Measurements from ENCODE around the gene MARK2. TPM values are rescaled to one million over a fixed set of nuclear protein-coding genes. Genes with fewer than 3 reads are reported as not detected.

The MARK2 gene
- total and polyA plus RNA-seq, 2 of the 8 experiments (the other 6 are each of a cell fraction or from before 2014, with no cell fraction given), result 19.3 to 58.5 TPM

DNA sequence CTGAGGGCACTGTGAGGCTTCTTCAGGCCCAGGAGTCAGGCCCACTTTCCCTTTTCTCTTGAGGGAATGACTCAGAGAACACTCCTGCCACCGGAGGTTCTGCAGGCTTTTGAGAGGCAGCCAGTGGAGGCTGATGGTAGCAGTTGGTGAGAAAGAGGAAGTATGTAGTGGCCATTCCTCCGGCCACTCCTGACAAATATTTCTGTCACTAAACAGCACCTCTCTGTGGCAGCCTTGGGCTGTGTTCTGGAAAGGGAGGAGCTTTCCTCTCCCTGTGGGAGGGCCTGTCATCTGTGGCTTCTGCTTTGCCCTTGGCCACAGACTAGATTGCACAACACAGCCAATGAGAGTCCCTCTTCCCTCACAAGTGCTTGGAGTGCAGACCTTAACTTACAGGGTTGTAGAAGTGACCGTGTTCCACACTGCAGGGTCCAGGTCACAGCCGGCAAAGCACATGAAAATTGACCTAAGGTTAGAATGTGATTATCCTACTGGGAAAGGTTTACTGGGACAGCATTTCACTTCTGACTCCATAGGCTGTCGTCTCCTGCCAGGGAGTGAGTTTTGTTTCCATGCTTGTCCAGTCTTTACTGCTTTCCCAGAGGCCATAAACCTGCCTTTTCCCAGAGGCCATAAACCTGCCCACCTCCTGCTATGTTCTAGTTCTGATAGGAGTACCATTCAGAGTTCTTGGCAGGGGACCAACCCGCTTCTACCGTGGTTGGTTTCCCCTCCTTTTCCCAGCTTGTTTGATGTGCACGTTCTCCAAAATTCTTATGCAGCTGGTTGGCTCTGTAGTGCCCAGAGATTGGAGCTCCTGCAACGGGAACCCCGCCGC, 33.3 kb downstream of the MARK2 start:
- H3K4ac ChIP-seq (replicated peaks; ENCODE audit: insufficient read length, low read depth, low read length), result no peak overlapping the region
- no peak for DNase-seq (ENCODE audit: low read depth in 1 of 2, low spot score in 2 of 2)
- H3K36me3 ChIP-seq (ENCODE audit: control insufficient read depth in 2 of 4, insufficient read depth in 4 of 4, low read length in 3 of 4), result no peaks in the 10 kb centered on the region
- no peaks in the 10 kb centered on the region for H3K9me3 ChIP-seq (ENCODE audit: insufficient read depth in 2 of 2, low read depth in 1 of 2, low read length in 1 of 2)
- peak overlapping the region in 1 of 2 experiments; percentile 13; a peak in 1 of 4 replicates for H3K4me2 ChIP-seq (ENCODE audit: insufficient read depth in 1 of 2, low read depth in 2 of 2, low read length in 2 of 2)
- H2BK120ac ChIP-seq (replicated peaks; ENCODE audit: low read depth, low read length), result no peak overlapping the region
- H4K8ac ChIP-seq (ENCODE audit: extremely low read depth, insufficient read depth, low read length), result no peak overlapping the region
- ChIA-PET CTCF (ENCODE audit: partially characterized antibody) (interaction anchor here (0.7 to 8.5 kb wide), 17 partner anchors 8 to 213 kb away, joined by 3 to 76 read pairs (median 4); partner anchors contain the start of gene MARK2), POLR2A (ENCODE audit: partially characterized antibody) (interaction anchor here (0.9 to 2.5 kb wide), 7 partner anchors 10 to 44 kb away, joined by 3 to 12 read pairs (median 3); partner anchors contain the start of gene MARK2)
- no peak overlapping the region for H2BK5ac ChIP-seq (ENCODE audit: low read depth, low read length)
- no peaks in the 10 kb centered on the region for H3K23me2 ChIP-seq (ENCODE audit: low read depth, low read length)
- no peak overlapping the region for H2AFZ ChIP-seq (ENCODE audit: low read length)
- WGBS, 2 experiments (ENCODE audit: extremely low coverage in 1 of 2, insufficient coverage in 1 of 2, insufficient read length in 1 of 2, insufficient replicate concordance in 2 of 2, low coverage in 1 of 2, low lambda C conversion rate in 2 of 2, missing lambda C conversion rate in 1 of 2), result 69% methylated on average over 9 of the region's 11 CpGs; no CpG with 5 or more reads in 1 of the 2 experiments
- no peak overlapping the region; a peak in 1 of 7 replicates for H3K9ac ChIP-seq (replicated peaks in 1 of 4; ENCODE audit: extremely low read depth in 1 of 4, low read depth in 3 of 4, low read length in 3 of 4)
- peaks cover 12% of the 10 kb centered on the region for H3K79me1 ChIP-seq (ENCODE audit: low read depth, low read length)
- peaks cover 6 to 90% of the 10 kb centered on the region in 2 experiments; a peak in 3 of 4 replicates for H3K79me2 ChIP-seq (ENCODE audit: control insufficient read depth in 1 of 2, insufficient read depth in 2 of 2, low read length in 2 of 2)
- H2AK5ac ChIP-seq (ENCODE audit: low read depth, low read length), result no peak overlapping the region
- no peak overlapping the region for H3K56ac ChIP-seq (replicated peaks; ENCODE audit: insufficient read length, low read depth, low read length)
- peaks cover 4 to 25% (median 8%) of the 10 kb centered on the region in 4 experiments for H3K4me1 ChIP-seq (replicated peaks in 1 of 4; ENCODE audit: control insufficient read depth in 3 of 4, insufficient read depth in 4 of 4, low read length in 3 of 4)
- TF ChIP-seq RAD21 (IDR thresholded peaks at IDR 0.05 in 1 of 2, conservative IDR thresholded peaks at IDR 0.05 in 1 of 2; ENCODE audit: low read depth in 2 of 2, low read length in 2 of 2) (peak; percentile 51 to 61), SIN3A (conservative IDR thresholded peaks at IDR 0.05 in 1 of 2, IDR thresholded peaks at IDR 0.05 in 1 of 2; ENCODE audit: low read depth in 1 of 2, low read length in 2 of 2) (peak in 1 of 2 experiments; percentile 70; a peak in 2 of 4 replicates), CEBPB (IDR thresholded peaks at IDR 0.05; ENCODE audit: low read depth, low read length) (peak; percentile 96), RXRA (IDR thresholded peaks at IDR 0.05; ENCODE audit: insufficient read depth, low read depth, low read length) (no peak)
- TF ChIP-seq, protein P1, sequence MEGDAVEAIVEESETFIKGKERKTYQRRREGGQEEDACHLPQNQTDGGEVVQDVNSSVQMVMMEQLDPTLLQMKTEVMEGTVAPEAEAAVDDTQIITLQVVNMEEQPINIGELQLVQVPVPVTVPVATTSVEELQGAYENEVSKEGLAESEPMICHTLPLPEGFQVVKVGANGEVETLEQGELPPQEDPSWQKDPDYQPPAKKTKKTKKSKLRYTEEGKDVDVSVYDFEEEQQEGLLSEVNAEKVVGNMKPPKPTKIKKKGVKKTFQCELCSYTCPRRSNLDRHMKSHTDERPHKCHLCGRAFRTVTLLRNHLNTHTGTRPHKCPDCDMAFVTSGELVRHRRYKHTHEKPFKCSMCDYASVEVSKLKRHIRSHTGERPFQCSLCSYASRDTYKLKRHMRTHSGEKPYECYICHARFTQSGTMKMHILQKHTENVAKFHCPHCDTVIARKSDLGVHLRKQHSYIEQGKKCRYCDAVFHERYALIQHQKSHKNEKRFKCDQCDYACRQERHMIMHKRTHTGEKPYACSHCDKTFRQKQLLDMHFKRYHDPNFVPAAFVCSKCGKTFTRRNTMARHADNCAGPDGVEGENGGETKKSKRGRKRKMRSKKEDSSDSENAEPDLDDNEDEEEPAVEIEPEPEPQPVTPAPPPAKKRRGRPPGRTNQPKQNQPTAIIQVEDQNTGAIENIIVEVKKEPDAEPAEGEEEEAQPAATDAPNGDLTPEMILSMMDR (IDR thresholded peaks at IDR 0.05; ENCODE audit: control extremely low read depth in 1 of 3, insufficient read depth in 1 of 3, low read depth in 1 of 3, low read length in 3 of 3), result peak; percentile 14 to 45 (median 34)
- no peak overlapping the region for H3K4me3 ChIP-seq (ENCODE audit: extremely low read depth in 1 of 4, insufficient read depth in 2 of 4, low read depth in 3 of 4, low read length in 4 of 4)
- no peak overlapping the region for H3K27ac ChIP-seq (ENCODE audit: low read depth, low read length)
- H2BK15ac ChIP-seq (ENCODE audit: low read length), result no peak overlapping the region
- FAIRE-seq, result no peak
- H3K18ac ChIP-seq (ENCODE audit: extremely low read depth, low read length), result no peak overlapping the region
- H4K20me1 ChIP-seq (replicated peaks in 1 of 2; ENCODE audit: control insufficient read depth in 1 of 2, insufficient read depth in 2 of 2, low read length in 2 of 2), result peaks cover 17 to 44% of the 10 kb centered on the region in 2 experiments
- H2BK20ac ChIP-seq (ENCODE audit: low read length), result no peak overlapping the region
- no peak overlapping the region for H3K23ac ChIP-seq (ENCODE audit: insufficient read length)
- no peak overlapping the region for H4K91ac ChIP-seq (replicated peaks; ENCODE audit: insufficient read length, low read length)
- H3K14ac ChIP-seq (ENCODE audit: insufficient read length), result no peak overlapping the region
- no peak overlapping the region for H4K5ac ChIP-seq (ENCODE audit: insufficient read length, low read depth, low read length)
- no peaks in the 10 kb centered on the region for H3K27me3 ChIP-seq (replicated peaks in 1 of 4; ENCODE audit: control insufficient read depth in 3 of 4, extremely low read depth in 1 of 4, insufficient read depth in 3 of 4, low read length in 3 of 4)
- H2BK12ac ChIP-seq (ENCODE audit: low read depth, low read length), result no peak overlapping the region
